ENCODE results near the gene HDLBP. TPM values are rescaled to one million over a fixed set of nuclear protein-coding genes. Genes with fewer than 3 reads are reported as not detected.
A peak's percentile ranks its signal among the peaks of the same experiment; 100 is the strongest.

The HDLBP gene
- total and polyA plus RNA-seq, 8 donors: 273 to 996 (median 749) TPM

DNA sequence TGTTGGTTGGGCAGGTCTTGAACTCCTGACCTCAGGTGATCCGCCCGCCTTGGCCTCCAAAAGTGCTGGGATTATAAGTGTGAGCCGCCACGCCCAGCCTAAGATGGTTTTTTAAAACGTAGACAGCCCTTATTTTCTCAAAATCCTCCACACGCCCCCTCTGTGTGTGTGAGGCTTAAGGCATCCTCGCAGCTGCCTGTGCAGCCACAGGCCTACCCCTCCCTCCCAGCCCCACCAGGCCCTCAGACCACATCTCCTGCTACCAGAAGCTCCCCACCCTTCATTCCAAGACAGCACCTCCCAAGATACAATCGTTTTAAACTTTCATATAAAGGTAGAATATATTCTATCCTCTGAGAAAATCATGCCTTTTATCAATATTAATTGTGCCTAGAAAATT lies 122.2 kb downstream of the HDLBP start:
- H3K4me3 ChIP-seq: no peak overlapping the region
- no peaks in the 10 kb centered on the region for H3K9me3 ChIP-seq
- no peaks in the 10 kb centered on the region for H3K27me3 ChIP-seq
- TF ChIP-seq, protein P1, sequence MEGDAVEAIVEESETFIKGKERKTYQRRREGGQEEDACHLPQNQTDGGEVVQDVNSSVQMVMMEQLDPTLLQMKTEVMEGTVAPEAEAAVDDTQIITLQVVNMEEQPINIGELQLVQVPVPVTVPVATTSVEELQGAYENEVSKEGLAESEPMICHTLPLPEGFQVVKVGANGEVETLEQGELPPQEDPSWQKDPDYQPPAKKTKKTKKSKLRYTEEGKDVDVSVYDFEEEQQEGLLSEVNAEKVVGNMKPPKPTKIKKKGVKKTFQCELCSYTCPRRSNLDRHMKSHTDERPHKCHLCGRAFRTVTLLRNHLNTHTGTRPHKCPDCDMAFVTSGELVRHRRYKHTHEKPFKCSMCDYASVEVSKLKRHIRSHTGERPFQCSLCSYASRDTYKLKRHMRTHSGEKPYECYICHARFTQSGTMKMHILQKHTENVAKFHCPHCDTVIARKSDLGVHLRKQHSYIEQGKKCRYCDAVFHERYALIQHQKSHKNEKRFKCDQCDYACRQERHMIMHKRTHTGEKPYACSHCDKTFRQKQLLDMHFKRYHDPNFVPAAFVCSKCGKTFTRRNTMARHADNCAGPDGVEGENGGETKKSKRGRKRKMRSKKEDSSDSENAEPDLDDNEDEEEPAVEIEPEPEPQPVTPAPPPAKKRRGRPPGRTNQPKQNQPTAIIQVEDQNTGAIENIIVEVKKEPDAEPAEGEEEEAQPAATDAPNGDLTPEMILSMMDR (IDR thresholded peaks at IDR 0.05): no peak
- H3K4me1 ChIP-seq: no peaks in the 10 kb centered on the region
- no peak for ATAC-seq
- no peaks in the 10 kb centered on the region for H3K36me3 ChIP-seq
- H3K27ac ChIP-seq: no peak overlapping the region
- intact Hi-C loops (cut with DNase I): no loop called here
- FAIRE-seq: no peak
- 80 to 86% methylated on average over 8 of the region's 8 CpGs for WGBS, 2 donors
- no peak for DNase-seq

DNA sequence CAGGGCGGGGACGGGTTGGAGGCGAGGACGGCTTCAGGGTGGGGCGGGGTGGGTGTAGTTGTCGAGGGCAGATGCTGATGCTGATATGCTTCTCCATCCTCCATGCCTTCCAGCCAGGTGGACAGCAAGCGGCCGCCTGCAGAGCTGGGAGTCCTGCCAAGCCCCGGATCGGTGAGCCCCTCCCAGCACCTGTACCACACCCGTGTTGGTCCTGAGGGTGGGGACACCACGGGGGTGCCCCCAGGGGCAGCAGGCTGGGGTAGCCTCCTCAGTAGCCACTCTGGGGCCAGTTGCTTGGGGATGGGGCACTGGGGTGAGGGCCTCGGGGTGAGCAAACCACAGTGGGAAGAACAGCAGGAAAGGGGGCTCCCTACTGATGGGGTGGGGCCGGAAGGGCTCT lies 124.4 kb downstream of the HDLBP start:
- Histone ChIP-seq H3K9me3 (no peaks in the 10 kb centered on the region), H3K27ac (no peak overlapping the region), H3K36me3 (no peaks in the 10 kb centered on the region), H3K27me3 (no peaks in the 10 kb centered on the region), H3K4me3 (no peak overlapping the region), H3K4me1 (no peaks in the 10 kb centered on the region)
- intact Hi-C loops (cut with DNase I): no loop called here
- FAIRE-seq (no peak), ATAC-seq (peak in 1 of 4 donors; percentile 6), DNase-seq (peak in 1 of 6 donors; percentile 60)
- WGBS, 2 donors: 65 to 81% methylated on average over 12 to 14 of the region's 14 CpGs
- TF ChIP-seq, protein P1 (IDR thresholded peaks at IDR 0.05): no peak

DNA sequence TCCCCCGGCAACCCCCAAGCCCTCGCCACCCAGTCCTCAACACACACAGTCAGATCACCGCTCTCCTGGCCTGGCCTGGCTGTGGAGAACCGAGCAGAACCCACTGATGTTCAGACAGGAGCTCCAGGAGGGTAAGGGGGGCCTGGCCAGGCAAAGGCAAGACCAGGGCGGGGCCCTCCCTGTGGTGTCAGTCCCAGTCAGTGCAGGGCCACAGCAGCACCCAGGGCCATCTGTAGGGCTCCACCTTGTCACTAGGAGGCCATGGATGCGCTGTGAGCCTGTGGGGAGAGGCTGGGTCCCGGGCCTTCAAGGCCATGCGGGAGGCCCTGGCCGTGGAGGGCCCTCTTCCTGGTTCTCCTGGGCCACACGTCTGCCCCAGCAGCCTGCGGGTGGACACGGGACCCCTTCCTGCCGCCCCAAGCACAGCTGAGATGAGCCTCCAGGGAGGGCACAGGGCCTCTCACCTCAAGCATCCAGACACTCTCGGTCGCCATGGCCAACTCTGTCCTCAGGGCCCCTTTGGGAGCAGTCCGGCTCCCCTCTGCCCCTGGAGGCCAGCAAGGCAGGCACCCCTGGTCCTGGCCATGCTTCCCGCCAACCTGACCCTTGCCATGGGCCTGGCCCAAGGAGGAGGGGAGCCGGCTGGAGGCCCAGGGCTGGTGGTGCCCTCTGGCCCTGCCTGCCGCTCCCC lies 125.0 kb downstream of the HDLBP start:
- Histone ChIP-seq H3K36me3 (no peaks in the 10 kb centered on the region), H3K9me3 (no peaks in the 10 kb centered on the region), H3K27me3 (no peaks in the 10 kb centered on the region), H3K4me3 (no peak overlapping the region), H3K27ac (no peak overlapping the region), H3K4me1 (no peaks in the 10 kb centered on the region)
- intact Hi-C loops (cut with DNase I): no loop called here
- DNase-seq (peak in 1 of 6 donors; percentile 60), ATAC-seq (no peak), FAIRE-seq (no peak)
- TF ChIP-seq, protein P1 (IDR thresholded peaks at IDR 0.05): no peak
- WGBS, 2 donors: 83% methylated on average over 18 to 19 of the region's 19 CpGs

DNA sequence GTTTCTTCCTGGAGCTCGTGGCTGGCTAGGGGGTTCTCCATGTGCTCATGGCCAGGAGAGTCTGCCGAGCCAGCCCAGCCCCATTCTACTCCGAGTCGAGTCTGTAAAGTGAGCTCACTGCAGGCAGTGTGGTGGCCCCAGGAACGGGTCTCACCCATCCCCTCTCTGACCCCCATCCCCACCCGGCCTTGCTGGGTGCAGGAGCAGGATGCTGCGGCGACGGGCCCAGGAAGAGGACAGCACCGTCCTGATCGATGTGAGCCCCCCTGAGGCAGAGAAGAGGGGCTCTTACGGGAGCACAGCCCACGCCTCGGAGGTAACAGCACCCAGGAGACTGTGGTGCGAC lies 125.6 kb downstream of the HDLBP start:
- Histone ChIP-seq H3K27me3 (no peaks in the 10 kb centered on the region), H3K36me3 (no peaks in the 10 kb centered on the region), H3K4me3 (no peak overlapping the region), H3K4me1 (no peaks in the 10 kb centered on the region), H3K9me3 (no peaks in the 10 kb centered on the region), H3K27ac (no peak overlapping the region)
- ATAC-seq (no peak), DNase-seq (peak in 1 of 6 donors; percentile 57), FAIRE-seq (no peak)
- WGBS, 2 donors: 78 to 90% methylated on average over 10 to 15 of the region's 15 CpGs
- intact Hi-C loops (cut with DNase I): no loop called here
- TF ChIP-seq, protein P1 (IDR thresholded peaks at IDR 0.05): no peak

DNA sequence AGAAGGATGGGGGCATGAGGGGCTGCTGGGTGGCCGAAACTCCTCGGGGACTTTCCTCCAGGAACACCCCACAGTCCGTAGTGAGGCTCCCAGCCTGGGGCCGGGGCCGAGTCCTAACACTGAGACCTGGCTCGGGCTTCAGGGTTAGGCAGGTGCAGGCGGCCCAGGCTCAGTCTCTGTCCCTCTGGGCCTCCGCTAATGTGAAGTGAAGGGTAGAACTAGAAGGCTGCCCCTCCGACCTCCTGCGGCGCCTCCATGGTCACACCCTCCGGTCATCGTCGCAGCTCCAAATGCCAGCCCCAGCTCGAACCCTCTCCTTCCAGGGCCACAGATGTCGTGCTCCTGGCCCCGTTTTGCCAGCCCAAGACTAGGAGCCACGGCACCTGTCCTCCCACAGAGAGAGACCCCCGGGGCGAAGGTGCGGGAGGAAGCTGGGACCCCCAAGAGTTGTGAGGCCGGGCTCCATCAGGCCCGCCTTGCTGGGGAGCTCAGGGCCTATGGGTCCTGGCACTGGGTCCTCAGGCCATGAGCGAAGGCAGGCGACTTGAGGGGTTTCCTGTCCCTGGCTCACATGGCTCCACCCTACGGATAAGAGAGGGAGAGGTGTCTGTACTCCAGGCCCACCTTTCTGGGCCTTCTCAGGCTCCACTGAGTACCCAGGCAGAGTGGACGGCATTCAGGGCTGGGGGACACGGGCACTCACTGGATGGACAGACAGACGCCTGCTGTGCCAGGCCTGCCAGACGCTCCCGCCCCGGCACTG lies 126.2 kb downstream of the HDLBP start:
- H3K4me3 ChIP-seq: no peak overlapping the region
- H3K36me3 ChIP-seq: no peaks in the 10 kb centered on the region
- ATAC-seq: no peak
- H3K27ac ChIP-seq: no peak overlapping the region
- no peak for FAIRE-seq
- H3K4me1 ChIP-seq: no peaks in the 10 kb centered on the region
- intact Hi-C loops (cut with DNase I): no loop called here
- H3K27me3 ChIP-seq: no peaks in the 10 kb centered on the region
- no peak for DNase-seq
- WGBS, 2 donors: 86% methylated on average over 30 to 32 of the region's 32 CpGs
- H3K9me3 ChIP-seq: no peaks in the 10 kb centered on the region
- TF ChIP-seq, protein P1 (IDR thresholded peaks at IDR 0.05): no peak

Data from pancreas (tissue), 10 donors.